GM19025 (cell line): ENCODE data around the gene C21orf58.

Source experiments
- ATAC-seq: cut with Tn5 transposase; IDR thresholded peaks from one replicate; pipeline ENCODE4 v1.9.1; 2021; ENCODE audit warnings: mild to moderate bottlenecking, low read depth, moderate library complexity; ENCODE audit not compliant: unreplicated experiment

C21orf58 gene

GRCh38 chr21:46297338-46298271 is 26.1 kb downstream of the C21orf58 start:
- ATAC-seq = no peak

- no peak for ATAC-seq
Observed at GRCh38 chr21:46295996-46296752, 27.5 kb downstream of the C21orf58 start.

GRCh38 chr21:46295177-46295770 is 28.4 kb downstream of the C21orf58 start:
- ATAC-seq = no peak

- no peak for ATAC-seq
Observed at GRCh38 chr21:46294647-46295176, 29.0 kb downstream of the C21orf58 start.

- ATAC-seq = no peak
Observed at GRCh38 chr21:46291561-46291960, 32.1 kb downstream of the C21orf58 start.

GRCh38 chr21:46289655-46290179 is 34.0 kb downstream of the C21orf58 start:
- no peak for ATAC-seq

- ATAC-seq = no peak
Observed at GRCh38 chr21:46287541-46287940, 36.1 kb downstream of the C21orf58 start.

- no peak for ATAC-seq
Observed at GRCh38 chr21:46286648-46287002, 37.0 kb downstream of the C21orf58 start.

GRCh38 chr21:46285761-46286647 is 37.7 kb downstream of the C21orf58 start, which contains the start of gene YBEY:
TSS of gene YBEY (plus strand) at chr21:46286342. CDS start at chr21:46286914, 572 bp downstream.
- peak; percentile 92 for ATAC-seq

- no peak for ATAC-seq
Observed at GRCh38 chr21:46285206-46285661, 38.4 kb downstream of the C21orf58 start, which contains the start of gene MCM3AP. TSS of gene MCM3AP (minus strand) at chr21:46285611. CDS start at chr21:46285286, 325 bp downstream.

- no peak for ATAC-seq
Observed at GRCh38 chr21:46284733-46285132, 38.9 kb downstream of the C21orf58 start.

GRCh38 chr21:46284077-46284644 is 39.5 kb downstream of the C21orf58 start:
- no peak for ATAC-seq

GRCh38 chr21:46274797-46275390 is 48.8 kb downstream of the C21orf58 start:
- no peak for ATAC-seq

GRCh38 chr21:46273341-46273740 is 50.3 kb downstream of the C21orf58 start:
- no peak for ATAC-seq

GRCh38 chr21:46269466-46269865 is 54.2 kb downstream of the C21orf58 start:
- ATAC-seq = no peak

- no peak for ATAC-seq
Observed at GRCh38 chr21:46268371-46268770, 55.3 kb downstream of the C21orf58 start.

- ATAC-seq = no peak
Observed at GRCh38 chr21:46266946-46267345, 56.7 kb downstream of the C21orf58 start.

GRCh38 chr21:46265736-46266525 is 57.7 kb downstream of the C21orf58 start:
- no peak for ATAC-seq
